Measurements from ENCODE around the gene ZNF805. TPM values are rescaled to one million over a fixed set of nuclear protein-coding genes. Genes with fewer than 3 reads are reported as not detected.
A peak's percentile ranks its signal among the peaks of the same experiment; 100 is the strongest.

The ZNF805 gene
- total and polyA plus RNA-seq, 2 of the 13 experiments (the other 11 are each of a cell fraction or from before 2014, with no cell fraction given): 5.1 to 12.8 TPM

DNA sequence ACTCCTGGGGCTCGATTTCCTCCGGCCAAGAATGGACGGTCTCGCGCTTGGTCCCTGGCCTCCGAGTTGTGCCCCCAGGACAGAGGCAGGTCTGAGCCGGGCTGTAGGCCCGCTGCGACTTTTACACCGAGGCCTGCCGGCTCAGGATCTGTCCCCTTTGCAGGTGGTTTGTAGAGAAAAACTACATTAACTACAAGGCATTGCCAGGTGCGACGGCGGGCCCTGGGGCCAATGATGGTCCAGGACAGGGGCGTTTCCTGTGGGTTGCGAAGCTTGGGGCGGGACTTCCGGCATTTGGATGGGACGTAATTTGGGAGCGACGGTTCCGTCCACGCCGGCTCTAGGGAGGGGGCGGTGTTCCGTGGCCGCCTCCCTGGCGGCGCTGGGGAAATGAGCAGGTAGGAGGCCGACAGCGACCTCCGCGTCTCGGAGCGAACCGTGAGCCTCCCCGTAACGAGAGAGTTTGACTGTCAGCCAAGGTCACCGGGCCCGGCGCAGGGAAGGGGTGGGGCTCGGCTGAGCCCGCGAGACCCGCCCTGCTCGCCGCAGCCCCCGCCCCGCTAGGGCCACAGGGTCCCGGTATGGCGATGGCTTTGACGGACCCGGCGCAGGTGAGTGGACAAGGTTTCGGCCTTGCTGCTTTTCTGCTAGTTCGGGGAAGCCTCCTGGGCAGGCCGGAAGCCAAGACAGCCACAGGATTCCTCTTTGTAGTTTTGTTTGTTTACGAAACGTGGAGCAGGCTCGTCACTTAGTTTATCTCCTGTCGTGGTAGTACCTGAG lies at the start of gene ZNF805 (continued):
- TF ChIP-seq, protein P1, sequence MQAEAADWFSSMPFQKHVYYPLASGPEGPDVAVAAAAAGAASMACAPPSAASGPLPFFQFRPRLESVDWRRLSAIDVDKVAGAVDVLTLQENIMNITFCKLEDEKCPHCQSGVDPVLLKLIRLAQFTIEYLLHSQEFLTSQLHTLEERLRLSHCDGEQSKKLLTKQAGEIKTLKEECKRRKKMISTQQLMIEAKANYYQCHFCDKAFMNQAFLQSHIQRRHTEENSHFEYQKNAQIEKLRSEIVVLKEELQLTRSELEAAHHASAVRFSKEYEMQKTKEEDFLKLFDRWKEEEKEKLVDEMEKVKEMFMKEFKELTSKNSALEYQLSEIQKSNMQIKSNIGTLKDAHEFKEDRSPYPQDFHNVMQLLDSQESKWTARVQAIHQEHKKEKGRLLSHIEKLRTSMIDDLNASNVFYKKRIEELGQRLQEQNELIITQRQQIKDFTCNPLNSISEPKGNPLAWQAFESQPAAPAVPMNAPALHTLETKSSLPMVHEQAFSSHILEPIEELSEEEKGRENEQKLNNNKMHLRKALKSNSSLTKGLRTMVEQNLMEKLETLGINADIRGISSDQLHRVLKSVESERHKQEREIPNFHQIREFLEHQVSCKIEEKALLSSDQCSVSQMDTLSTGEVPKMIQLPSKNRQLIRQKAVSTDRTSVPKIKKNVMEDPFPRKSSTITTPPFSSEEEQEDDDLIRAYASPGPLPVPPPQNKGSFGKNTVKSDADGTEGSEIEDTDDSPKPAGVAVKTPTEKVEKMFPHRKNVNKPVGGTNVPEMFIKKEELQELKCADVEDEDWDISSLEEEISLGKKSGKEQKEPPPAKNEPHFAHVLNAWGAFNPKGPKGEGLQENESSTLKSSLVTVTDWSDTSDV (CRISPR knock-in tag; IDR thresholded peaks at IDR 0.05): peak; percentile 96; the same call in 1 of the 2 replicates
- TF ChIP-seq ZNF264 (CRISPR knock-in tag; IDR thresholded peaks at IDR 0.05) (no peak; the same call in 1 of the 2 replicates), ZNF431 (CRISPR knock-in tag; IDR thresholded peaks at IDR 0.05; ENCODE audit: borderline replicate concordance, low read depth) (no peak), ZNF839 (CRISPR knock-in tag; IDR thresholded peaks at IDR 0.05; ENCODE audit: borderline replicate concordance) (no peak), ZNF766 (CRISPR knock-in tag; IDR thresholded peaks at IDR 0.05; ENCODE audit: borderline replicate concordance) (peak; percentile 90), ZNF775 (CRISPR knock-in tag; IDR thresholded peaks at IDR 0.05; ENCODE audit: borderline replicate concordance) (no peak), ZFP1 (CRISPR knock-in tag; IDR thresholded peaks at IDR 0.05) (no peak), ZSCAN5A (CRISPR knock-in tag; IDR thresholded peaks at IDR 0.05; ENCODE audit: borderline replicate concordance) (peak; percentile 41; the same call in 1 of the 2 replicates), HNRNPL (IDR thresholded peaks at IDR 0.05; ENCODE audit: low read depth, low read length) (no peak), EHMT2 (IDR thresholded peaks at IDR 0.05; ENCODE audit: borderline replicate concordance, low read depth, low read length) (no peak; the same call in 1 of the 2 replicates), ZNF510 (CRISPR knock-in tag; IDR thresholded peaks at IDR 0.05; ENCODE audit: low read depth) (no peak), DNMT1 (CRISPR knock-in tag; IDR thresholded peaks at IDR 0.05) (0 out of 2 replicates have a peak, but pooled peaks have one; percentile 30), JDP2 (CRISPR knock-in tag; IDR thresholded peaks at IDR 0.05; ENCODE audit: borderline replicate concordance) (no peak), TAF15 (IDR thresholded peaks at IDR 0.05; ENCODE audit: low read depth, low read length, poor library complexity, severe bottlenecking) (no peak), KLF15 (CRISPR knock-in tag; IDR thresholded peaks at IDR 0.05; ENCODE audit: borderline replicate concordance) (no peak), ZNF546 (CRISPR knock-in tag; conservative IDR thresholded peaks at IDR 0.05) (no peak), CBX1 (IDR thresholded peaks at IDR 0.05; ENCODE audit: low read depth) (no peak), SRF (IDR thresholded peaks at IDR 0.05; ENCODE audit: low read depth, low read length) (0 out of 2 replicates have a peak, but pooled peaks have one; percentile 37)
- TF ChIP-seq, protein P2, sequence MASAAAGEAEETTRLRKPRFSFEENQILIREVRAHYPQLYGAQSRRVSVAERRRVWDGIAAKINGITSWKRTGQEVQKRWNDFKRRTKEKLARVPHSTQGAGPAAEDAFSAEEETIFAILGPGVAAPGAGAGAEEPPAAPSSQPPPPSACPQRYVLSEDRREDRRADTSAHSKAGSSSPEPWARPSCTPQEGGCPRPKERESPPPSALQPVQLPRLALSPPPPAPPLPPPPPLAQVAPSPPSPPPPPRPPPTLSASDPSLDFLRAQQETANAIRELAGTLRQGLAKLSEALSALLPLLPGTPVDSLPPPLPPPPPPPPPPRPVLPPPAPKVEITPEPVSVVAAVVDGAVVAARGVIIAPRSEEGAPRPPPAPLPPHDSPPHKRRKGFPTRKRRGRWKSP (CRISPR knock-in tag; IDR thresholded peaks at IDR 0.05): 0 out of 2 replicates have a peak, but pooled peaks have one; percentile 18
- TF ChIP-seq, protein P3, sequence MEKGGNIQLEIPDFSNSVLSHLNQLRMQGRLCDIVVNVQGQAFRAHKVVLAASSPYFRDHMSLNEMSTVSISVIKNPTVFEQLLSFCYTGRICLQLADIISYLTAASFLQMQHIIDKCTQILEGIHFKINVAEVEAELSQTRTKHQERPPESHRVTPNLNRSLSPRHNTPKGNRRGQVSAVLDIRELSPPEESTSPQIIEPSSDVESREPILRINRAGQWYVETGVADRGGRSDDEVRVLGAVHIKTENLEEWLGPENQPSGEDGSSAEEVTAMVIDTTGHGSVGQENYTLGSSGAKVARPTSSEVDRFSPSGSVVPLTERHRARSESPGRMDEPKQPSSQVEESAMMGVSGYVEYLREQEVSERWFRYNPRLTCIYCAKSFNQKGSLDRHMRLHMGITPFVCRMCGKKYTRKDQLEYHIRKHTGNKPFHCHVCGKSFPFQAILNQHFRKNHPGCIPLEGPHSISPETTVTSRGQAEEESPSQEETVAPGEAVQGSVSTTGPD (CRISPR knock-in tag; IDR thresholded peaks at IDR 0.05): no peak

Measured in HepG2 (cell line).